Kidney (tissue), 14 donors: ENCODE measurements around the gene ARHGAP26. TPM values are rescaled to one million over a fixed set of nuclear protein-coding genes. Genes with fewer than 3 reads are reported as not detected.

Experiments
- DNase-seq, 5 donors: peaks; one replicate each; pipeline ENCODE4 v3.0.0-alpha.2; 2013 to 2020
- FAIRE-seq: peaks from 2 replicates; lab custom pipeline; 2012; peaks lifted over from hg19 to GRCh38; lab: Jason Lieb, UNC
- H3K27ac ChIP-seq, 2 donors: one replicate each; pipeline ENCODE4 v1.7.0; 2013; ENCODE audit warnings: low read depth in 2 of 2, low read length in 2 of 2, inconsistent platforms in 1 of 2
- H3K27me3 ChIP-seq: one replicate; pipeline ENCODE4 v1.7.1; 2013; ENCODE audit warnings: low read length, inconsistent platforms; ENCODE audit not compliant: control insufficient read depth, insufficient read depth
- H3K36me3 ChIP-seq, 3 donors: one replicate each; pipeline versions ENCODE4 v1.7.0 to v1.7.1; 2013; ENCODE audit warnings: low read length in 3 of 3, control low read depth in 1 of 3, inconsistent platforms in 1 of 3; ENCODE audit not compliant: insufficient read depth in 3 of 3, control insufficient read depth in 2 of 3
- H3K4me1 ChIP-seq, 3 donors: one replicate each; pipeline versions ENCODE4 v1.7.0 to v1.7.1; 2013; ENCODE audit warnings: low read length in 3 of 3, inconsistent platforms in 1 of 3, low read depth in 1 of 3; ENCODE audit not compliant: control insufficient read depth in 2 of 3, insufficient read depth in 2 of 3
- H3K4me3 ChIP-seq, 3 donors: one replicate each; pipeline versions ENCODE4 v1.7.0 to v1.8.1; 2013; ENCODE audit warnings: low read length in 3 of 3, control low read depth in 1 of 3, inconsistent platforms in 1 of 3
- H3K9ac ChIP-seq, 3 donors: one replicate each; pipeline versions ENCODE4 v1.7.0 to v1.7.1; 2013; ENCODE audit warnings: low read length in 3 of 3, control low read depth in 1 of 3, inconsistent platforms in 1 of 3
- H3K9me3 ChIP-seq, 3 donors: one replicate each; pipeline versions ENCODE4 v1.7.0 to v1.7.1; 2013; ENCODE audit warnings: low read length in 3 of 3, control low read depth in 1 of 3, inconsistent platforms in 1 of 3; ENCODE audit not compliant: control insufficient read depth in 2 of 3, insufficient read depth in 1 of 3
- intact Hi-C: fragments of 100-400 bp; cut with DNase I; formaldehyde crosslinking; loops from one replicate; pipeline ENCODE4 v1.11.1; 2022
- polyA plus RNA-seq: library from polyadenylated mRNA; stranded (reverse); fragments of 350-450 nt; fragmentation: Illumina TruSeq; extraction: RNeasy Lipid Tissue Mini Kit (QIAGEN cat#74804); gene quantifications from one replicate; pipeline ENCODE4 v1.2.3, GENCODE V29; 2014; ENCODE audit warnings: low read depth, low replicate concordance; ENCODE audit not compliant: insufficient read depth
- total RNA-seq: library from RNA; stranded (reverse); fragmentation: NEBNext Ultra II Directional; extraction: Animal tissue kit (Norgen Biotek cat#: 25700); gene quantifications from one replicate; pipeline ENCODE4 v1.2.1, GENCODE V29; 2021
- TF ChIP-seq, protein P1 (sequence below): IDR thresholded peaks from 3 replicates; pipeline ENCODE4 v1.5.1; 2012; ENCODE audit warnings: mild to moderate bottlenecking, moderate library complexity, borderline replicate concordance; ENCODE audit not compliant: insufficient read depth; ENCODE audit errors: extremely low read depth
- donor health status: control.
- donor health status: control.
- donor health status: control.
- donor health status: control.
- donor health status: control.
- donor health status: DM: yes; HTN: yes; CAD: no.
- donor health status: Normal renal cell carcinoma (clear cell type).

ARHGAP26 gene
- total and polyA plus RNA-seq, 2 donors from 2014 or later, result 2.5 to 85.7 TPM

GRCh38 chr5:143134900-143135299 lies 364.7 kb downstream of the ARHGAP26 start:
- H3K4me1 ChIP-seq, result peaks cover 3 to 14% (median 4%) of the 10 kb centered on the region in 3 donors
- TF ChIP-seq, protein P1, sequence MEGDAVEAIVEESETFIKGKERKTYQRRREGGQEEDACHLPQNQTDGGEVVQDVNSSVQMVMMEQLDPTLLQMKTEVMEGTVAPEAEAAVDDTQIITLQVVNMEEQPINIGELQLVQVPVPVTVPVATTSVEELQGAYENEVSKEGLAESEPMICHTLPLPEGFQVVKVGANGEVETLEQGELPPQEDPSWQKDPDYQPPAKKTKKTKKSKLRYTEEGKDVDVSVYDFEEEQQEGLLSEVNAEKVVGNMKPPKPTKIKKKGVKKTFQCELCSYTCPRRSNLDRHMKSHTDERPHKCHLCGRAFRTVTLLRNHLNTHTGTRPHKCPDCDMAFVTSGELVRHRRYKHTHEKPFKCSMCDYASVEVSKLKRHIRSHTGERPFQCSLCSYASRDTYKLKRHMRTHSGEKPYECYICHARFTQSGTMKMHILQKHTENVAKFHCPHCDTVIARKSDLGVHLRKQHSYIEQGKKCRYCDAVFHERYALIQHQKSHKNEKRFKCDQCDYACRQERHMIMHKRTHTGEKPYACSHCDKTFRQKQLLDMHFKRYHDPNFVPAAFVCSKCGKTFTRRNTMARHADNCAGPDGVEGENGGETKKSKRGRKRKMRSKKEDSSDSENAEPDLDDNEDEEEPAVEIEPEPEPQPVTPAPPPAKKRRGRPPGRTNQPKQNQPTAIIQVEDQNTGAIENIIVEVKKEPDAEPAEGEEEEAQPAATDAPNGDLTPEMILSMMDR, result no peak
- no peaks in the 10 kb centered on the region for H3K27me3 ChIP-seq
- no peak overlapping the region for H3K9ac ChIP-seq
- FAIRE-seq (no peak), DNase-seq (no peak)
- no peaks in the 10 kb centered on the region for H3K9me3 ChIP-seq
- H3K27ac ChIP-seq, result no peak overlapping the region
- no peak overlapping the region for H3K4me3 ChIP-seq
- no peaks in the 10 kb centered on the region for H3K36me3 ChIP-seq
- intact Hi-C loops, result no loop called here

DNA sequence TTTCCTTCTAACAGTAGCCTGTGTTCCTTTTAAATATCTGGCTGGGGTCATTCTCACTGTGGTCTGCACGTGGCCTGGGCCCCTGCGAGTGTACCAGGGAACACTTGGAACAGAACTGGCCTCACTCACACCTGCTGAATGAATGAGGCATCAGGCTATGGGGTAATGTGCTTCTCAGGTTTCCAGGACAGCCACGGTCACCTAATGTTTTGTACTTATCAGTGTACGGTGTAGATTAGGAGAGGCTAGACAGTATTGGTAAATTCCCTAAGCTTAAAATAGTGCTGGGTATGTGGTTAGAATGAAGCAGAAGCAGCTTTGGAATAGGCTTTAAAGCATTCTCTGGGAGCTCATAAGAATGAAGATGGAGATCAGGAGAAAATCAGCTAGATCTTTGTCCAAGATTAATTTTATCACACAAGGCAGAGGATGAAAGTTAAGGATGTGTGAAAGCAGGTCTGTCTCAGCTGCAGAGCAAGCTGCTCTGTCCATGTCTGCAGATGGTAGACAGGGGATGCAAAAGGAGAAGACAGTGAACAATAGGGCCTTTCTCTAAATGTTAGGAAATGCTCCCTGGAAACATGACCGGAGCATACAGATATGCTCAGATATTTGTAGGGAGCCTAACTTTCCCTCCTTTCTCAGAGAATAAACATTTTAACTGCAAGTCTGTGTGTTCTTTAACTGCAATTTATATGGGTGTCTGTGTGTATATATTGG lies 365.8 kb downstream of the ARHGAP26 start:
- H3K9me3 ChIP-seq, result no peaks in the 10 kb centered on the region
- FAIRE-seq (no peak), DNase-seq (no peak)
- H3K4me1 ChIP-seq, result peaks cover 0 to 17% (median 4%) of the 10 kb centered on the region in 3 donors
- no peak overlapping the region for H3K4me3 ChIP-seq
- no peaks in the 10 kb centered on the region for H3K36me3 ChIP-seq
- intact Hi-C loops, result no loop called here
- no peak overlapping the region for H3K9ac ChIP-seq
- TF ChIP-seq, protein P1, result no peak
- no peaks in the 10 kb centered on the region for H3K27me3 ChIP-seq
- no peak overlapping the region for H3K27ac ChIP-seq

GRCh38 chr5:143138839-143139238 lies 368.7 kb downstream of the ARHGAP26 start:
- H3K27ac ChIP-seq, result no peak overlapping the region
- H3K27me3 ChIP-seq, result no peaks in the 10 kb centered on the region
- FAIRE-seq, result no peak
- H3K9ac ChIP-seq, result no peak overlapping the region
- H3K9me3 ChIP-seq, result no peaks in the 10 kb centered on the region
- no peaks in the 10 kb centered on the region for H3K36me3 ChIP-seq
- TF ChIP-seq, protein P1, result no peak
- no peak for DNase-seq
- intact Hi-C loops, result no loop called here
- H3K4me1 ChIP-seq, result peaks cover 0 to 17% (median 0%) of the 10 kb centered on the region in 3 donors
- no peak overlapping the region for H3K4me3 ChIP-seq
